ENCODE data around the gene ZCCHC17.

The ZCCHC17 gene

DNA sequence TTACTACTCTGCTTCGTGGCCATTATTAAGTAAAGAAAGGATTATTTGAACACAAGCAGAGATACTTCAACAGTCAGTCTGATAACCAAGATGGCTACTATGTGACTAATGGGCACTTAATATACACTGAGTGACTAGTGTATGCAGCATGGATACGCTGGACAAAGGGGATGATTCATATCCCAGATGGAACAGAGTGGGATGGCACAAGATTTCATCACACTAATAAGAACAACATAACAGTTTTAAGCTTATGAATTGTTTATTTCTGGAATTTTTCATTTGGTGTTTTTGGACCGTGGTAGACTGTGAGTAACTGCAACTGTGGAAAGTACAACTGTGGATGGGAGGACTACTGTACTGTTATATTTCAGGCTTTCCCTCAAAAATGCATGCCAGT lies 9.4 kb downstream of the ZCCHC17 start:
- no peak for DNase-seq

DNA sequence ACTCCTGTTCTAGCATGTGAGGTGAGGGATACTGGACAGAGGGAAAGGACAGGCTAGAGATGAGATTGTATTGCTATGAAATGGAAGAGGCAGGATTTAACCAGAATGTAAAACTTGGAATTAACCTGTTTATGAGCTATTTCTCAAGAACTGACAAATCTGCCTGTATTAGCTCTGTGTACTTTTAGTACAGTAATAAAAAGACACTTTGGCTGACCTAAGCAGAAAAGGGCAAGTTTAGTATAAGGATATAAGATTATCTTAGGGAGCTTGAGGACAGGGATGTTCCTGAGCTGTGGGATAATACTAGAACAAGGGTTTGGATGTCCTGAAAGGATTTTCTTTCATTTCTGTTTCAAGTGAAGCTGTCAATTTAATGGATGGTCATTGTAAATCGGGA lies 11.2 kb downstream of the ZCCHC17 start:
- no peak for DNase-seq

DNA sequence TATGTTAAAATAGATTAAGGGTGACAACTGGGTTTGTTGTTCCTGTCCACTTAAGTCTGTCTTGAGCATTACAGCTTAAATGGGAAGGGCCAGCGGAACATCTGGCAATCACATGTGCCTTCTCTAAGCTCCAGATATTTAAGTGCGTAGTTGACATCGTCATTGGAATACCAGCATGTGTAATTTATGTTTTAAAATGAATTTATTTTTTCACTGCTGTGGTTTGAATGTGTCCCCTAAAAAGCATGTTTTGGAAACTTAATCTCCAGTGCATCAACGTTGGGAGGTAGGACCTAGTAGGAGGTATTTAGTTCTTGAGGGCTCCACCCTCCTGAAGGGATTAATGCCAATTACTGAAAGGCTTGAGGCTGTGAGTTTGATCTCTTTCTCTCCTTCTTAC lies 13.4 kb downstream of the ZCCHC17 start:
- no peak for DNase-seq

DNA sequence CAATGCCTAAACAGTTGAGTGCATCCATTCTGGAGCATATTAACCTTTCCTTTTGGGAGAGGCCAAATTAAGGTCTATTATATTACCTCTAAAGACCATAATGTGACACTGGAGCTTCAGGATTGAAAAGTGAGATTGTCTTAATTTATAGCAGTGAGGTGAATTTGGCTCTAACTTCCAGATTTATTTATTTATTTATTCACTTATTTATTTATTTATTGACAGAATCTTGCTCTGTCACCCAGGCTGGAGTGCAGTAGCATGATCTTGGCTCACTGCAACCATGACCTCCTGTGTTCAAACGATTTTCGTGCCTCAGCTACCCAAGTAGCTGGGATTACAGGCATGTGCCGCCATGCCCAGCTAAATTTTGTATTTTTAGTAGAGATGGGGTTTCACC lies 19.1 kb downstream of the ZCCHC17 start:
- DNase-seq = no peak

DNA sequence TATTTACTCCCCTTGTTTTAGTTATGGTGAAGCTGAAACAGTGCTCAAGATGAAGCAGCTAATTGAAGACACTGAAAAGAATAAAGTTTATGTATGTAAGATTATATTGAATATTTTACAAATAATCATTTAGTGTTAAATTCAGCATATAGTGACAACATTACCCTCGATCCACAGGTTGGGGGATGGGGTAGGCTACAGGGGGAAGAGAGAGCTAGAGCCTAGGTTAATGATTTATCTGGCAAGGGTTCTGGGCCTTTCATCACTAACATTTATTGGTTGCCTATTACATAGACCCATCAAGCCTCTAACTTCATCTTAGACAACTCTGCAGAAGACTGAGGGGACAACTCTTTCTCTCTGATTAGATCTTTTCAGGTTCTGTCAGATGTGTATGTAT lies 21.3 kb downstream of the ZCCHC17 start:
- no peak for DNase-seq

DNA sequence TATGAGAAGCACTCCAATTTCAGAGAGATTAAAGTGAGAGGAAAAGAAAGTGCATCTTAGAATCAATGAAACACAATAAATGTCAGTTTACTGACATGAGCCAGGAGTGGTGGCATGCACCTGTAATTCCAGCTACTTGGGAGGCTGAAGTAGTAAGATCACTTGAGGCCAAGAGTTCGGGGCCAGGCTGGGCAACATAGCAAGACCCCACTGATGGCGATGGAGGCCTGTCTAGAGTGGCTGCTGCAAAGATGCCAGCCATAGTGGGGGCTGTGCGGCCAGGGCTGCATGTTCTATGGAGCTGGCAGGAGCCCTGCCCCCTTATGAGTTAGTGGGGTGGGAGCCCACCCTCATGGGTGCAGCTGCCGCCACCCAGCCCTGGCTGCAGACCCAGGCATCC lies 27.3 kb downstream of the ZCCHC17 start:
- no peak for DNase-seq

DNA sequence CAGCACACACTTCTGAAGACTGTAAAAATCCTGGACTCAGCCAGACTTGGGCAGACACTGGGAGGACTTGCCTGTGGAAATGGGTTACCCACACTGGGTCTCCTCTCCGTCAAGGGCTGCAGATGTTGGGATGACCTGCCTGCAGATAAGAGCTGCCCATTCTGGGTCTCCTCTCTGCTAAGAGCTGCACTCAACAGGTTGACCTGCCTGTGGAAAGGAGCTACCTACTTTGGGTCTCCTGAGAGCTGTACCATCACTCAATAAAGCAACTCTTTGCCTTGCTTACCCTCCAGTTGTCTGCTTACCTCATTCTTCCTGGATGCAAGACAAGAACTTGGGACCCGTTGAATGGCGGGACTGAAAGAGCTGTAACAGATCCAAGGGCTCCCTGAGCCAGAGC lies 28.2 kb downstream of the ZCCHC17 start:
- DNase-seq = no peak

DNA sequence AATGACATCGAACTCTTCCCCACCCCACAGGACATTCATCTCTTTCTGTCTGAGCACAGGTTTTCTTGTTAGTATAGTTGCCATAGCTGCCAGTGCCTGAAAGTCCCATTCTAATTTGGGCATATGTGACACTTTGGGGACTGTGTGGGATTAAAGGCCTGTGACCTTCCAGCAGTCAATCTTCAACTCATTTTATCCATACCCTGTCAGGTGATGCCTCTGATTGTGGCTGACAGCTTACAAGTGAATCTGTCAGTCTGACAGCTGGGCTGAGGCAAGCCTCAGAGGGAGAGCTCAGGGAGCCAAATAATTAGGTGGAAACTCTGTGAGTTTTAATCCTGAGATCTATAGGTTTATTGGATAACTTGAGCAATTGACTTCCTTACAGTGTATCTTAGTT lies 29.6 kb downstream of the ZCCHC17 start:
- no peak for DNase-seq

DNA sequence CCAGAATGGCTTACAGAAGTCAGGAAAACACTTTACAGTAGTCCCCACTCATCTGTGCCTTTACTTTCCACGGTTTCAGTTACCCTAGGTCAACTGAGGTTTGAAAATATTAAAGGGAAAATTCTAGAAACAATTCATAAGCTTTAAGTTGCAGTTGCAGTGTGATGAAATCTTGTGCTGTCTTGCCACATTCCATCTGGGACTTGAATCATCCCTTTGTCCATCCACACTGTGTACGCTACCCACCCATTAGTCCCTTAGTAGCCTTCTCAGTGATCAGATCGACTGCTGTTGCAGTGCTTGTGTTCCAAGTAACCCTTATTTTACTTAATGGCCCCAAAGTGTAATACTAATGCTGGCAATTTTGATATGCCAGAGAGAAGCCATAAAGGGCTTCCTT lies 30.5 kb downstream of the ZCCHC17 start:
- DNase-seq = no peak

DNA sequence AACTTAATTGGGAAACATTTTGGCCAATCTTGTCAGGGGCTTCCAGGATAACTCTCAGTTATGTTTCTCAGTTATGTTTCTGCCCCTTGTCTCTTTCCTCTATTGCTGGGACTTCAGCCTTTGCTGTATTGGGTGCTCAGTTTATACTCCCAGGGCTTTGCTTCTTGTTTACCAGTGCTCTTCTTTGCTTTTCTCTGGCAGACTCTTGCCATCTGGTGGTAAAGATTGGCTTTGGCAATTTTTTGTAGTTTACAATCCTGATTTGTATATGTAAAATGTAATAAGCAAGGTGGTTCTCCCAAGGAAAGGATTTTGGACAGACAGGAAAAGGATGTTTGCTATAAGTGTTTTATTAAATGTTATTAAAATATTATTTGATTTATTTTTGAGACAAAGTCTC lies 38.2 kb downstream of the ZCCHC17 start:
- peak; percentile 38 for DNase-seq

DNA sequence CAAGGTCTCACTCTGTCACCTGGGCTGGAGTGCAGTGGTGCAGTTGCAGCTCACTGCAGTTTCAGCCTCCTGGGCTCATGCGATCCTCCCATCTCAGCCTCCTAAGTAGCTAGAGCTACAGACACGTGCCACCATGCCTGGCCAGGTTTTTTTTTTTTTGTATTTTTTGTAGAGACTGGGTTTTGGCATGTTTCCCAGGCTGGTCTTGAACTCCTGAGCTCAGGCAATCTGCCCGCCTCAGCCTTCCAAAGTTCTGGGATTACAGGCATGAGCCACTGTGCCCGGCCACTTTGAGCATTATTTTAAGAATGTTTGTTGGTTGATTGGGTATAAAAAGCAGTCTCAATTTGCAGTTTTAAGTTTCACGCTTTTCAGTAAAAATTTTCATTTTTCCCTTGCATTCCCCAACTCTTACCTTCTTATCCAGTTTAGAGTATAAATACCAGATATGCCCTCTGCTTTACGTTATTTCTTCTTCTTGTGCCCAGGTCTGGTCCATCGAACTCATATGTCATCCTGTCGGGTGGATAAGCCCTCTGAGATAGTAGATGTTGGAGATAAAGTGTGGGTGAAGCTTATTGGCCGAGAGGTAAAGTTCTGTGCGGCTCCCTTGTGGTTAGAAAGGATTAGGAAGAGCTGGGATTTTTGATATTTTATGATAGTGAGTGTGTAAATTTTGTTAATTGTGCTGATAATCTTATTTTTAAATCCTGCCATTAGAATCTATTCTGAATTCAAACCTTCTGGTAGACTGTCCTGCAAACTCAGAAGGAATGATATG lies 40.0 kb downstream of the ZCCHC17 start:
- DNase-seq = no peak

DNA sequence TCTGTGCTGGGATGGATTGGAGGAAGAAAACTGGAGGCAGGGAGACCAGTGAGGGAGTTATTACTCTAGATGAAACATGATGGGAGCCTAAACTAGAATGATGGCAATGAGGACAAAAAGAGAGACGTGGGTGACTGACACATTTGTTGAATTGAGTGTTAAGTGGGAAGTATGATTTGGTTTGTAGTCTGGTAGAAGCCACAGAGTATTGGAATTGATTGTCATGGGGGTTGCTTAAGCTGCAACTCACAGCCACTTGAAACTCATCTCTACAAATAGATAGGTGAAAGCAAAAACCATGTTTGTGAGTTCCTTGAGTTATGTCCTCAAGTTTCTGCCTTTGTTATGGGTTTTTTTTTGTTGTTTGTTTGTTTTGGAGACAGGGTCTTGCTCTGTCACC lies 47.7 kb downstream of the ZCCHC17 start:
- no peak for DNase-seq

DNA sequence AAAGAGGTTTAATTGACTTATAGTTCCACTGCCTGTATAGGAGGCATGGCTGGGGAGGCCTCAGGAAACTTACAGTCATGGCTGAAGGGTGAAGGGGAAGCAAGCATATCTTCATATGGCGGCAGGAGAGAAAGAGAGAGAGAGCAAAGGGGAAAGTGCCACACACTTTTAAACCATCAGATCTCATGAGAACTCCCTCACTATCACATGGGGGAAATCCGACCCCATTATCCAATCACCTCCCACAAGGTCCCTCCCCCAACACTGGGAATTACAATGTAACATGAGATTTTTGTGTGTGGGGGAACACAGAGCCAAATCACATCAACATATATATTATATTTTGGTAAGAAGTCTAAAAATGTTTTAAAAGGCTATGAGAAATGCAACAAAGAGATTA lies 48.8 kb downstream of the ZCCHC17 start:
- DNase-seq = no peak

DNA sequence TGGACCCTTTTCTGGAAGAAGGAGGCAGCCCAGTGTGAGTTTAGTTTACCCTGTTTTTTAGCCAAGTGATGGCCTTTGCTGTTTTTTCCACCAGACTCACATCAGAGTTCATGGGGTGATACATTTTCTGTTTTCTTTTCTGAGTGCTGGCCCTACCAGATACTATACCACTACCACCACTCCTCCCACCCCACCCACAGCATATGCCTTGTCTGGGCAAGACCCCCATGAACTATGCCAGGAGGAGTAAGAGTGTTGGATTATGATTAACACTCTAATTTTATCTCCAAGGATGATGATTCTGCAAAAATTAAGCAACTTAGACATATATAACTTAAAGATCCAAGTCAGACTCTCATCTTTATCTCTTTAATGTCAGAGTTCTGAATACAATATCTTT lies 50.0 kb downstream of the ZCCHC17 start:
- DNase-seq = no peak

DNA sequence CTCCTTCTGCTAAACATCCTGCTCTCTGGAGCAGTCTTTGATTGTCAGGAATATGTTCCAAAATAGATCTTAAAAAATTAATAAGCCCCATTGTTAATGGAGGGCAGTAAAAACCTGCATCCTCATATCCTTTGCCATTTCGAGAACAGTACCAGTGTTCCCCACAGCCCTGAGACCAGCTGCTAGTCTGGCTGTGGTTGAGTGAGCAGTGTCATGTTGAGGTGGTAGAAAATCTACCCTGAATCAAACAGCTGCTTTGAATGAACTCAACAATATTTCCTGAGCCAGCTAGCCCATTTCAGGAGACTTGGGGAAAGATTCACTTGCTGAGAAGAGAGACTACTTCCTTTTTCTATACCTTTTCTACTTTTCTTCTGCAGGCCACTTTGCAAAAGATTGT lies 51.6 kb downstream of the ZCCHC17 start:
- no peak for DNase-seq

DNA sequence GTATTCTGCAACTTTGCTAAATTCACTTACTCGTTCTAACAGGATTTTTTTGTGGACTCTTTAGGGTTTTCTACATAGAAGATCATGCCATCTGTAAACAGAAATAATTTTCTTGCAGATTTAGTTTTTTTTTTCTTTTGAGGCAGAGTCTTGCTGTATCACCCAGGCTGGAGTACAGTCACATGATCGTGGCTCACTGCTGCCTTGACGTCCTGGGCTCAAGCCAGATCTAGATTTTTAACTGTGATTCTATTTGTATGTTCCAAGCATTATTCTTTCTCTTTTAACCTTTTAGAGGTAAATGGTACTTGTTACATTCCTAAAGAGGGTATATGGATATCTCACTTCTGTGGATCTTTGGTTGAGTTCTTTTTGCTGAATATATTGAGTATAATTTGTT lies 57.5 kb downstream of the ZCCHC17 start:
- DNase-seq = no peak

DNA sequence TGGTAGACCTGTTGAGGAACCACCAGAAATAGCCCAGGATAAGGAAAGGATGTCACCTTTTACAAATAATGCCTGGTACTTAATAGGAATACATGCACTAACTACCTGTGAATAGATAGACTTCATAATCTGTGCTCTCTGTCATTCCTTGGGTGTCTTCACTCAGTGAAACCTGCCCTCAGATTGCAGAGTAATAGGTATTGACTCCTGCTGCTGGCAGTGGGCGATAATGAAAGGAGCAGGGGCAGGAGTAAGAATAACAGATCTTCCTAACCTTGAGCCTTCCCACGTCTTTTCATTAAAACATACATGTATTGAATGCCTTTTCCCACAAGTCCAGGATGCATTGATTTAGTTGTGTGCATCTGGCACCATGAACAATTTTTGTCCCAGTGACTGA lies 59.6 kb downstream of the ZCCHC17 start:
- no peak for DNase-seq

DNA sequence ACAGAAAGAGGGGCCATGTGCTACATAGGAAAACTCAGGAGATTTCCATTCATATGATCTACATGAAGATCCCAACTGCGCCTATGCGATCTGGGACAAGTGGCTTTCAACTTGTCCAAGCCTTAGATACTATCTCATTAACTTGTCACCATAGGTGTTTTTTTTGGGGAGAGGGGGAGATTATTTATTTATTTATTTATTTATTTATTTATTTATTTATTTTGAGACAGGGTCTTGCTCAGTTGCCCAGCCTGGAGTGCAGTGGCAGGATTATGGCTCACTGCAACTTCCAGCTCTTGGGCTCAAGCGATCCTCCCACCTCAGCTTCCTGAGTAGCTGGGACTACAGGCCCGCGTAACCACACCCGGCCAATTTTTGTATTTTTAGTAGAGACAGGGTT lies 64.8 kb downstream of the ZCCHC17 start:
- no peak for DNase-seq

DNA sequence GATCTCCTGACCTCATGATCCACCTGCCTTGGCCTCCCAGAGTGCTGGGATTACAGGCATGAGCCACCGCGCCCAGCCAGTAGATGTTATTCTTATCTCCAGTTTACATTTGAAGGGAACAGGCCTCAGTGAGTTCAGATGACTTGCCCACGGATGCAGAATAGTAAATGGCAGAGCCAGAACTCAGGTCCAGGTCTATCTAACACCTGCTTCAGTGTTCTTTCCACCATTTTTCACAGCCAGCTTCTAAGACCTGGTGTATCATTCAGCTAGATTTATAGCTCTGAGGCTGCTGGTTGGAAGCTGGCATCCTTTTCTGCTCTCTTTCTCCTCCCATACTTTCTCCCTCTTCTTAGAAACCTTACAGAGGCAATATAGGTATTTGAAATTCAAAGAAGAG lies 65.2 kb downstream of the ZCCHC17 start:
- no peak for DNase-seq

DNA sequence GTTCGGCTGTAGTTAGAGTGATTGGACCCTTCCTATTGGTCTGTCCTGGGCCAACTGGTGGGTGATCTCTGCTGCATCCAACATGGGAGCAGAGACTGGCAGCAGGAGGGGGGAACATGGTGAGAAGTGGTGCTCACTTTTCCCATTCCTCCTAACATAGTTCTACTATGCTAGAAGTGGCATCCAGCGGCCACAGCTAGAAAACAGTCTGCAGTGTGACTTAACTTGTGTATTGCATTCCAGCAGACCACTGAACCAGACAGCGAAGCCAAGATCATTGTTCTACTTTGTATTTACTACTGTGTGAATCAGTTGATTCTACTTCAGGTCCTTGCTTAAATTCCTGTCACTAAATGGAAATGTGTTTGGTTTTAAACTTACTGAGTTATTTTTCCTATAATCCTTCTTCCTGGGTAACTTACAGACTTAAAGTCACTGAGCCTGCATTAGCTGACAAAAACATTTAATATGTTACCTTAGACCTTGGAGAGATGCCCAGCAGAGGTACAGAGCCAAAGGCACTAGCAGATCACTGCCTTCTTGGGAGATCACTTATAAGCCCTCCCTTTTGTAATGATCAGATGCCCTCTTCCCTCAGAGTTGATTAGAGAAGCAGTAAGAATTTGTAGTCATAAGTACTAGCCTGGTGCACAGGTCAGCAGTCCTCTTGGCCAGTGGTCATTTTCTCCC lies 67.9 kb downstream of the ZCCHC17 start:
- DNase-seq = no peak

DNA sequence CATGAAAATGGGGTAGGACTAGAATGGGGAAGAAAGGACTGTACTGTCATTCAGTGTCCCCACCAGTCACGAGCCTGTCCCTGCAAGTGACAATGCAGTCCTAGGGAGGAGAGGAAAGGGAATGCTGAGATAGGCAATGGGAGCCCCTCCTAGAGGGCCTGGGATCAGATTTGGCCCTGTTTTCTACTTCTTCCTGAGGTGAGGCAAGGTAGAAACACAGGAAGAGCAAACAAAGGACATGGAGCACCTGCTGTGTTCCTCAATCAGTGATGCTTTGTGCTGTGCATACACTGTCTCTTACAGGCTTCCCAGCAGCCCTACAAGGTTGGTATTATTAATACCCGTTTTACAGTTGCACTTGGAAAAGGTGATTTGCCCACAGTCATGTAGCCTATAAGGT lies 70.0 kb downstream of the ZCCHC17 start:
- peak; percentile 43 for DNase-seq

DNA sequence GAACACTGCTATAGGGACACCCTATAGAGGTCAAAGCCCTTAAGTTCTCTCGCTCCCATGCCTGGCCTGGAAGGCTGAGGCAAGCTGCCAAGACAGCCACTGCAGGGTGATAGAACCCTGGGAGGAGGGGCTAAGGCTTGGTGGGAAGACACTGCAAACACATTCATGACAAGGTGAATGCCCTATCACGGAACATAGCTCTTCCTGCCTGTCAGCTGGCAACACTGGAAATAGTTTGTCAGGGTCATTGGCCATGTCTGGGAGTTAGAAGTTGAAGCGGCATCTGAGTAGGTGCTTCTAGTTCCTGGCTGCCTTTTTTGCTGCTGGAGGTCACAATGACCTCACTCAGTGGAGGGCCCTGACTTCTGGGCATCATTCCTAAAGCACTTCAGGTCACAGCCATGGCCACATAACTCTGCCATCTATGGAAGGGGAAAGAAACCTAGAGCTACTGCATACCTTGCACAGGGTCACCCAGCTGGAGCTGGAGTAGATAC lies 71.8 kb downstream of the ZCCHC17 start:
- DNase-seq = no peak

DNA sequence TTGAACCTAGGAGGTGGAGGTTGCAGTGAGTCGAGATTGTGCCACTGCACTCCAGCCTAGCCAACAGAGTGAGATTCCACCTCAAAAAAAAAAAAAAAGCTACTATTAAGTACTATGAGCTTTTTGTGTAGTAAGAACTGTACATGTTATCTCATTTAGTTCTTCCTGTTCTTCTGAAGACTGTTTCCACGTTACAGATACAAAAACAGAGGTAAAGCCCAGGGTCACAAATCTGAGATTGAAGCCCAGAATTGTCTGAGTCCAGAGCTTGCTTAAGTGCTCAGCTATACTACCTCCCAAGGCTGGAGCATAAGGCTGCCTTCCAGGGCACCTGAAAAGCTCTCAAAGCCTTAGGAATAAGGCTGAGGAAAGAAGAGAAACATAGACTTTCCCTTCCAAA lies 73.2 kb downstream of the ZCCHC17 start:
- no peak for DNase-seq

DNA sequence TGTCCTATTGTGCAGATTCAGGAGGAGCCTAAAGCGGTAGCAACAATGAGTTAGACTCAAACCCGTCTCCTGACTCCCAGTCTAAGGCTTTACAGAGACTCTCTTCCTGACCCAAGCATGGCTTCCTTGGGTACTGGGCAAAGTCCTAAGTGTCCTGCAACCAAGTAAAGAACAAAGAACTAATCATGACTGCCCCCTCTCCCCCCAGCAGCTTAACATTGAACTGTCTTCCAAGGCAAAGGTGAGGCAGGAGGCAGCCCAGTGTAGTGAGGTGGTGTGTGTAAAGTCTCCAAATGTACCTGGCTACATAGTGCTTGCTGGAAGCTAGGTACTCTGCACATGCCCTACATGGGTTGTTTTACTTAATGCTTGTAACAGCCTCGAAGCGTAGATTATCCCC lies 73.7 kb downstream of the ZCCHC17 start:
- no peak for DNase-seq

Measured in NCI-H345 (cell line).